Activated naive CD4-positive, alpha-beta T cell treated with anti-CD3 and anti-CD28 coated beads, Interleukin-2, amount 50 U/mL, for 72 hours (primary cell): ENCODE results near the gene YES1. TPM values are rescaled to one million over a fixed set of nuclear protein-coding genes. Genes with fewer than 3 reads are reported as not detected.

Experiments used
- ATAC-seq, 2 donors: fragments of 150-1000 bp; cut with Tn5 transposase; 2 replicates each; pipeline ENCODE4 v1.10.0; 2021; ENCODE audit warnings: mild to moderate bottlenecking in 2 of 2, moderate library complexity in 2 of 2
- DNase-seq, 2 donors: peaks; one replicate each; pipeline ENCODE4 v3.0.0; 2021 to 2022; ENCODE audit warnings: low spot score in 2 of 2
- H3K27ac Mint-ChIP-seq, 2 donors: one replicate each; pipeline ENCODE4 v1.8.0; 2022; ENCODE audit warnings: mild to moderate bottlenecking in 2 of 2, mixed read lengths in 2 of 2
- H3K36me3 Mint-ChIP-seq, 2 donors: one replicate each; pipeline ENCODE4 v1.8.0; 2022; ENCODE audit warnings: mixed read lengths in 2 of 2
- H3K9me3 Mint-ChIP-seq, 2 donors: one replicate each; pipeline ENCODE4 v1.8.0; 2022; ENCODE audit warnings: mixed read lengths in 2 of 2
- total RNA-seq, 2 donors: library from RNA; stranded (reverse); gene quantifications; one replicate each; pipeline ENCODE4 v1.2.3, GENCODE V29; 2022

The YES1 gene
- total RNA-seq, 2 donors from 2014 or later: 8.8 to 13.9 TPM

DNA sequence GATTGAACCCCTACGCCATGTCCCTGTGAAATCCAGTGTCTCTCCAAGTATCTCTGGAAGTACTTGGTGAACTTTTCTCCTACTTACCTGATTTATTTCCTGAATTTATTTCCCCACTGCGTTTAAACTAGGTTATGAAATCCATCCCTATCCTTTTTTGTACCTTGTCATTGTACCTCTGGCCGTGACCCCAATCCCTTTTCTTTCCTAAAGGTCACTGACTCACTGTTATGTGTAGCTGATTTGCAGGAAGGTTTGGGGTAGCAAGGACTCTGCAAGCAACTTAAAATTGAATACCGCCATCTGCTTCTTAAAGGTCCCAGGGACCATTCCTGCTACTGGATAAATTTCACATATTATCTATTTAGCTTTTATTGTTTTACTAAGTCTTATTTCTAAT, 95.0 kb downstream of the YES1 start:
- H3K9me3 Mint-ChIP-seq: peaks cover 0 to 3% of the 10 kb centered on the region in 2 donors
- DNase-seq: no peak
- H3K27ac Mint-ChIP-seq: no peak overlapping the region
- ATAC-seq: no peak
- H3K36me3 Mint-ChIP-seq: peaks cover under 1% of the 10 kb centered on the region in 2 donors

DNA sequence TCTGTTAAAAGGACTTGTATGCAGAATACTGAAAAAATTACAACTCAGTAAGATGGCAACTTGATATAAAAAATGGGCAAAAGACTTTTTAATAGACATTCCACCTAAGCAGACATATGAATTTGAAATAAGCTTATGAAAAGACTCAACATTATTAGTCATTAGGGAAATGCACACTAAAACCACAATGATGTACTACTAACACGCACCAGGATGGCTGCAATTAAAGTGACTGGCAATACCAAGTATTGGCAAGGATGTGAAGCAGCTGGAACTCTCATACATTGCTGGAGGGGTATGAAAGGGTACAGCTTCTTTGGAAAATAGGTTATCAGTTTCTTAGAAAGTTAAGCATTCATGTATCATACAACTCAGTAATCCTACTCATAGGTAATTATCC, 96.4 kb downstream of the YES1 start:
- Mint-ChIP-seq H3K36me3 (peaks cover 9 to 10% of the 10 kb centered on the region in 2 donors), H3K27ac (peak overlapping the region in 1 of 2 donors; percentile 29), H3K9me3 (peaks cover 0 to 3% of the 10 kb centered on the region in 2 donors)
- ATAC-seq (no peak), DNase-seq (no peak)

DNA sequence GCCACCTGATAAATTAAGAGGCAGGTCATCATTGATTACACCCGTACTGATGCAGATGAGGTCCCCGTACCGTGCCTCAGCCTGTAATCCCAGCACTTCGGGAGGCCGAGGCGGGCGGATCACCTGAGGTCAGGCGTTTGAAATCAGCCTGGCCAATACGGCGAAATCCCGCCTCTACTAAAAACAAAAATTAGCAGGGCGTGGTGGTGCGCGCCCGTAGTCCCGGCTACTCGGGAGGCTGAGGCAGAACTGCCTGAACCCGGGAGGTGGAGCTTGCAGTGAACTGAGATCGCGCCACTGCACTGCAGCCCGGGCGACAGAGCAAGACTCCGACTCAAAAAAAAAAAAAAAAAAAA, 98.9 kb downstream of the YES1 start:
- Mint-ChIP-seq H3K36me3 (peaks cover 20 to 23% of the 10 kb centered on the region in 2 donors), H3K9me3 (peaks cover 0 to 3% of the 10 kb centered on the region in 2 donors), H3K27ac (peak overlapping the region in 1 of 2 donors; percentile 98)
- ATAC-seq: no peak
- DNase-seq: no peak

DNA sequence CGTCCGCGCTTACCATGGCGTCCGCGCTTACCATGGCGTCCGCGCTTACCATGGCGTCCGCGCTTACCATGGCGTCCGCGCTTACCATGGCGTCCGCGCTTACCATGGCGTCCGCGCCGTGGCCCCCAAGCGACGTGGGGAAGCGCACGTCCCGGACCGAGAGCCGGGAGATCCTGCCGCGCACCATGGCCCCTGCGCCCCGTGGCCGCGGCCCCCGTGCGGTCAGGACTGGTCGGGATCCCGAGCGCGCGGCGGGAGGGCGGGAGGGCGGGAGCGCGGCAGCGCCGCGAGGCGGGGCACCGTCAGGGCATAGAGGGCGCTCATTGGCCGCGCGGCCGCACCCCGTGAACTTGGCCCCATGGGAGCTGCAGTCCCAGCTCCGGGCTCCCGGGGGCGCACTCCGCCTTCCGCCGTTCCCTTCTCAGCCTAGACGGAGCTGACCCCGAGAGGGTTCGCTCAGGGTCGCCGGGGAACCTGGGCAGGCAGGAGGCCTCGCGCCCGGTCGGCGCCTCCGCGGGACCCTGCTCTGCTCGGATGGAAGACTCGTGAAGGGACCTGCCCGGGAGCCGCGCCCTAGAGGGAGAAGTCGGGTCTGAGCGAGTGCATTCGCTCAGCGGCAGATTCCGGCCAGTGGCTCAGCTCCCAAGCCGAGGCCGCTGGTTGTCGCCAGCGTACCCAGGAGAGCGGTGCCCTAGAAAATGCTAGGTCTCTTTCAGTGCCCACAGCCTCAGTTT, 99.5 kb downstream of the YES1 start, which contains the start of gene ENOSF1:
Gene ENOSF1, minus strand, starts transcription at position 230 of the 734 bp plus-strand sequence. Its CDS starts 43 bp downstream, at position 187.
- DNase-seq (peak; percentile 92 to 93), ATAC-seq (peak; percentile 86 to 94)
- H3K9me3 Mint-ChIP-seq: peaks cover 0 to 3% of the 10 kb centered on the region in 2 donors
- H3K27ac Mint-ChIP-seq: peak within 1 kb of the TSS; percentile 98 to 99
- H3K36me3 Mint-ChIP-seq: peaks cover 20 to 25% of the 10 kb centered on the region in 2 donors

DNA sequence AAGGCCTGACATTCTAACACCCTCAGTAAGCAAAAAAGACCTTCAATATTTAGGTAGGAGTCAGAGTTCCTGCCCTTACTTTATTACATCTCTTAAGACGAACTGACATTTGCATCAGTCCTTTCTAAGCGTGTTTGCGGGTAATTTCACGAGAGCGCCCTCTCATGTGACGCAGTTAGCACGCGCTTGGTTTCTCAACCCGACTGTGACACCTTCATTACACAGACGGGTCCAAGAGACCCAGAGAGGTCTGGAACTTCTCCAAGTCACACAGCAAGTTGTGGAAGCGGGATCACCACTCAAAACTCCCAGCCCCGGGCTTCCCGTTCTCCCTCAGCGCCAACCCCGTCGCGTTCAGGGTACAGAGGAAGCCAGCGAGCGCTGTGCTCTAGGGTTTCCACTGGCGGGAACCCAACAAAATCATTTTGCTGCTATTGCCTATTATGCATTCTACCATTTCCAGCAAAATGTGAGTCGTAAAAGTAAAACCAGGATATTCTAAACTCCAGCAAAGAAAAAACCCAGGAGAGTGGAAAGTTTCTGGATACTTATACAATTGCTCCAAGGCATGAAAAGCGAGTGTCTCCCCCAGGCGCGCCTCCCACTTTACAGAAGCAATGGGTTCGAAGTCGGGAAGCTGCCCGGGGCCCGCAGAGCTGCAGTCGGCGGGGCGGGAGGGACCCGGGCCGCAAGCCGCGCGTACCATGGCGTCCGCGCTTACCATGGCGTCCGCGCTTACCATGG, 100.2 kb downstream of the YES1 start:
- Mint-ChIP-seq H3K36me3 (peaks cover 20 to 25% of the 10 kb centered on the region in 2 donors), H3K27ac (peak overlapping the region; percentile 98 to 99), H3K9me3 (peaks cover 0 to 3% of the 10 kb centered on the region in 2 donors)
- DNase-seq (peak; percentile 60 to 80), ATAC-seq (peak; percentile 46 to 69)

DNA sequence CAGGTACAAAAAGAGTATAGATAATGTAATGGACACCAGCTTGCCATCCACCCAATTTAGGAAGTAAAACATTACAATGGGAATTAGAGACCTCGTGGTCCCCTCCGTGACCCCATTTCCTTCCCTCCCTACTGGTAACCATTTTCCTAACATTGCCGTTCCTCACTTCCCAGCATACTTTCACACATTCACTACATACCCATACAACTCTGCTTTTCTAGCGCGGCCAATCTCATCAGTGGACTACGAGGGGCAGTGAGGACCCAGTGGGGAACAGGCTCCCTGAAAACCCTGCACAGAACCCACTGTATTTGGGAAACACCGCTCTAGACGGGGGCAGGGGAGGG, 100.8 kb downstream of the YES1 start:
- DNase-seq (peak in 1 of 2 donors; percentile 7), ATAC-seq (peak in 1 of 2 donors; percentile 1)
- Mint-ChIP-seq H3K9me3 (peaks cover 0 to 3% of the 10 kb centered on the region in 2 donors), H3K27ac (peak overlapping the region; percentile 98 to 99), H3K36me3 (peaks cover 22 to 28% of the 10 kb centered on the region in 2 donors)

DNA sequence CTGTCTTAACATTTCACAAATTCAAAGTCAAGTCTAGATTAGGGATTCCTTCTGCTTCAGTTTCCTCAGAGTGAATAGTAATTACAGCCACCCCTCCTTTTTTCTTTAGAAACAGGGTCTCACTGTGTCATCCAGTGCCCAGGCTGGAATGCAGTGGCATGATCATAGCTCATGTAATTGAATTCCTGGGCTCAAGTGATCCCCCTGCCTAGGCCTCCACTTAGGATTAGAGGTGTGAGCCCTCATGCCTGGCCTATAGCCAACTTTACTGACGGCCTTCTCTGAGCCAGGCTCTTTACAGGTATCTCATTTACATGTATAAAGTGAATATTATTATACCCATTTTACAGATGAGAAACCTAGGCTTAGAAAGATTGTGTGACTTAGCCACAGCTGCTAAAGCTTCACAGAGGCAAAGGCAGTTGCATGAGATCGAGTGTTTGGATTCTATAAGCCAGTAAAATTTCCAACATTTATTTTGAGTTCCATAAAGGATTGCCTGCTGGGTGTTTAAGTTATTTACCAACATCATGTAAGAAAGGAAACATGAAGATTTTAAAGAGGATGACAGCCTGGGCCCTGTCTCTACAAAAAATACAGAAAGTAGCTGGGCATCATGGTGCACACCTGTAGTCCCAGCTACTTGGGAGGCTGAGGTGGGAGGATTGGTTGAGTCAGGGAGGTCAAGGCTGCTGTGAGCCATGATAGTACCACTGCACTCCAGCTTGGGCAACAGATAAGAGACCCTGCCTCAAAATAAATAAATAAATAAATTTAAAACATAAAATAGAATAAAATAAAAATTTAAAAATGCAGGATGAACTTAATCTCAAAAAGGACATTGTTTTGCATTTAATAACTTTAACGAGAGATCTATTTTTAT, 101.4 kb downstream of the YES1 start:
- peak overlapping the region; percentile 50 to 98 for H3K27ac Mint-ChIP-seq
- peaks cover 25 to 31% of the 10 kb centered on the region in 2 donors for H3K36me3 Mint-ChIP-seq
- DNase-seq (no peak), ATAC-seq (no peak)
- no peaks in the 10 kb centered on the region for H3K9me3 Mint-ChIP-seq

DNA sequence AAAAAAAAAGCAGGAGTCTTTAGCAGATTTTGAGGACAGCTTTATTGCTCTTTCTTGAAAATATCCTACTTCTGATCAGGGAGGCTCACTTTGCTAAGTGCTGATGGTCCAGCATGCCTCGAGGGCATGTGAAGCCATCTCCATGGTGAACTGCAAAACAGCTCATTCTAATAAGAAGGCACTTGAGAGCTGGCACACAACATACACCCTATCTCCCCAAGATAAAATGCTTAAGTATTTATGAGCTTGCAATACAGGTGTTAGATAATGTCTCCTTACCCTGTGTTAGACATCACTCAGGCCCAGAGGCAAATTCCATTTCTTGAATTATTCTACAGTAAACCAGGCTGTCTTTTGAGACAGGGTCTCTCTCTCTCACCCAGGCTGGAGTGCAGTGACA, 102.3 kb downstream of the YES1 start:
- DNase-seq (no peak), ATAC-seq (no peak)
- peak overlapping the region in 1 of 2 donors; percentile 10 for H3K27ac Mint-ChIP-seq
- no peaks in the 10 kb centered on the region for H3K9me3 Mint-ChIP-seq
- H3K36me3 Mint-ChIP-seq: peaks cover 29 to 39% of the 10 kb centered on the region in 2 donors

DNA sequence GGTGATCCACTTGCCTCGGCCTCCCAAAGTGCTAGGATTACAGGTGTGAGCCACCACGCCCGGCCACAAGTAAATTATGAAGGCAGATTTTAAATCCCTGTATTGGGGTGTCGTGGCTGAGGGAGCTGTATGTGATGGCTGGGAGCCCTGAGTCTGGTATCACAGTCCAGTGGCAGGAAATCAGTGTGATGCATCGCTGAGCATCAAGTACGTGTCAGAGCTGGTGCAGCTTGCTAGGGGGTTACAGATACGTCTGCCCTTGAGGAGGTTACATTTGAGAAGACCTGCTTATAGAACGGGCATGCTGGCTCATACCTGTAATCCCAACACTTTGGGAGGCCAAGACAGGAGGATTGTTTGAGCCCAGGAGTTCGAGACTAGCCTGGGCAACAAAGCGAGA, 103.9 kb downstream of the YES1 start:
- DNase-seq (no peak), ATAC-seq (no peak)
- H3K9me3 Mint-ChIP-seq: no peaks in the 10 kb centered on the region
- peaks cover 30 to 41% of the 10 kb centered on the region in 2 donors for H3K36me3 Mint-ChIP-seq
- peak overlapping the region in 1 of 2 donors; percentile 65 for H3K27ac Mint-ChIP-seq

DNA sequence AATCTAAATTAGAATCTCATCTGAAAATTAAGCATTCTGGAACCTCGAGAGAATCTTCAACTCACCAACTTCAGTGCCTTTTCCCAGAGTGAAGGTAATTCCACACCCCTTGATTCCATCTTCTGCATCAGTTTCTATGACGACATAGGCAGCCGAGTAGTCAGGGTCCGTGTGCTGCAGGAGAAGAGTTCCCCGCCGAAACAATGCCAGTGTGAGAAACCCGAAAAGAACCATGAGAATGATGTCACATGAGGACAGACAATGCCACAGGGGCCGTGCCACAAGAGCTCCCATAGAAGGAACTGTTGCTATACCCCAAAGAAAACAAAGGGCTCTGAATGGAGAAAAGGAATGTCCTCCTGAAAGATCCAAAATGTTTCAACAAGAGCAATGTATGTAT, 105.6 kb downstream of the YES1 start:
- H3K27ac Mint-ChIP-seq: peak overlapping the region; percentile 35 to 70
- peaks cover 24 to 35% of the 10 kb centered on the region in 2 donors for H3K36me3 Mint-ChIP-seq

DNA sequence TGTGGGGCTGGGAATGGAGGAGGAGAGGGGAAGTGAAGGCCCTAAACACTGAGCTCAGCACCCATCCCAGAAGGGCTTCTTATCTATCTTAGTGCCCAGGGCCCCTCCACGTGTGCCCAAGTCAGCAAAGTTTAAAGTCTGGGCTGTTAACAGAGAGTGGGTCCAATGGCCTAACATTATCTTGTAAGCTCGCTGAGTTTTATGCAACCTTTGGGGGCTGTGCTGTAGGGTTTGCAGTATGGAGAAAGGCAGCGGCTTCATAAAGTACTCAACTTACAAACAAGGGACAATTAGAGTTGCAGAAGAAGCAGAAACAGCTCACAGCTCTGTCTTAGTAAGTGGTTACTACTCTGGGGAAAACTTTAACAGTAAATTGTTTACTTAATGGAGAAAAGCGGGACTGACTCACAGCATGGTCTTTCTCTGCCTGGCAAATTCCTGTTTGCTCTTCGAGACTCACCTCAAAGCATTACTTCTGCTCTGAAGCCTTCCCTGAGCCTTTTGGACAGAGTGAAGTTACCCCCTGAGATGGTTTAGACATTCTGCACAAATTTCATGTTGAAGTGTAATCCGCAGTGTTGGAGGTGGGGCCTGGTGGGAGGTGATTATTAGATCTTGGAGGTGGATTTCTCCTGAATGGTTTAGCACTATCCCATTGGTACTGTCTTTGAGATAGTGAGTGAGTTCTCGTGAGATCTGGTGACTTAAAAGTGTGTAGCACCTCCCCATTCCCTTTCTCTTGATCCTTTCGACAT, 108.7 kb downstream of the YES1 start:
- ATAC-seq (peak in 1 of 2 donors; percentile 50), DNase-seq (no peak)
- Mint-ChIP-seq H3K36me3 (peaks cover 12 to 21% of the 10 kb centered on the region in 2 donors), H3K27ac (peak overlapping the region; percentile 66 to 71), H3K9me3 (no peaks in the 10 kb centered on the region)

More for the DNA sequence above, 105.6 kb downstream of the YES1 start:
- no peak for DNase-seq
- no peaks in the 10 kb centered on the region for H3K9me3 Mint-ChIP-seq
- ATAC-seq: no peak

DNA sequence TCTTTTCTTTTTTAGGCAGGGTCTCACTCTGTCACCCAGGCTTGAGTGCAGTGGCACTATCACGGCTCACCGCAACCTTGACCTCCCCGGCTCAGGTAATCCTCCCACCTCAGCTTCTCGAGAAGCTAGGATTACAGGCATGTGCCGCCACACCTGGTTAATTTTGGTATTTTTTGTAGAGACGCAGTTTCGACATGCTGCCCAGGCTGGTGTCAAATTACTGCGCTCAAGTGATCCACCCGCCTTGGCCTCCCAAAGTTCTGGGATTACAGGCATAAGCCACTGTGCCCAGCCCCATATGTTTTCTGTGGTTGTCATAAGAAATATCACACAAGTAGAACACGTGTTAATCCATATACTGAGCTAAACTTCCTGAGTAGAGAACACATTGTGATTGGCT, 114.2 kb downstream of the YES1 start:
- Mint-ChIP-seq H3K27ac (no peak overlapping the region), H3K9me3 (no peaks in the 10 kb centered on the region), H3K36me3 (no peaks in the 10 kb centered on the region)
- DNase-seq (no peak), ATAC-seq (no peak)

DNA sequence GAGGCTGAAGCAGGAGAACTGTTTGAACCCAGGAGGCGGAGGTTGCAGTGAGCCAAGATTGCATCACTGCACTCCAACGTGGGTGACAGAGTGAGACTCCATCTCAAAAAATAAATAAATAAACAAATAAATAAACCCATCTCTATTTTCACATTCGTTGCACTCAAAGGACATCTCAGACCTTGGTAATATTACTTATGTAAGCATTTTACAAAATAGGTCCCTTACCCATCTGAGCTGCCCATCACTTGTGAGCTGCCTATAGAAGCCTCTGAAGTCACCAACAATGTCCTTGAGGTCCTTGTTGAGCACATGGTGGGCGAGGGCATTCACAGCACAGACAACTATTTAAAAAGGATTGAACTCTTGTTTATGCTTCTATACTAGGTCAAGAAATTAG, 115.0 kb downstream of the YES1 start:
- ATAC-seq (no peak), DNase-seq (no peak)
- H3K36me3 Mint-ChIP-seq: peaks cover 0 to 2% of the 10 kb centered on the region in 2 donors
- no peaks in the 10 kb centered on the region for H3K9me3 Mint-ChIP-seq
- no peak overlapping the region for H3K27ac Mint-ChIP-seq

DNA sequence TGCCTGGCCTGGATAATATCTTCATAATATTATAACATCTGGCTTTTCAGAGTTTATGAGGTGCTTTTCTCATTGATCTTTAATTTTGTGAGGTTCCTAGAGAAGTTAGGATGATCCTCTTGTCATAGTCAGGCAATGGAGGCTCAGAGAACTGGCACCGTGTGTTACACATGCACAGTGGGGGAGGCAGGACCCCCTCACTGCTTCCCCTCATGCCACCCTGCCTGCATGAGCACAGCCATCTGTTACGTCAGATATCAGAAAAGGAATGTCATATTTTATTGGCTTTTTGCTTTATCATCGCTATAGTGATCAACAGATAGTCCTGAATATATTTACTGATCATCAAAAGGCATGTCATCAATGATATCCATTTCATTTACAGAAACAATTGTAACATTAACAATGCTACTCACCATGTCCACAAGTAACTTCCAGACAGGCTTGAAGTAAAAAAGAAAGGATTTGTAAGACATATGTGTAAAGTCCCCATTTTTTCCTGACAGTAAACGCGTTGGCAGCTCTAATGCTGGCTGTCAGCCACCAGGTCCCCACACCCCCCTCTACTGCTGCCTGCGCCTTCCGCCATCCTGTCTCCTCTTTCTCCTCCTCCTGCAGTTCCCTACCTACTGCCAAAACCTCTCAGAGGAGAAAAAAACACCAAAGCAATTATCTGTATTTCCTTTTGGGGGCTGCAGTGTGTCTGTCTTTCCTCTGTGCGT, 118.4 kb downstream of the YES1 start:
- no peak for ATAC-seq
- H3K36me3 Mint-ChIP-seq: peaks cover 2 to 5% of the 10 kb centered on the region in 2 donors
- H3K27ac Mint-ChIP-seq: peak overlapping the region in 1 of 2 donors; percentile 80
- DNase-seq: no peak
- H3K9me3 Mint-ChIP-seq: no peaks in the 10 kb centered on the region

DNA sequence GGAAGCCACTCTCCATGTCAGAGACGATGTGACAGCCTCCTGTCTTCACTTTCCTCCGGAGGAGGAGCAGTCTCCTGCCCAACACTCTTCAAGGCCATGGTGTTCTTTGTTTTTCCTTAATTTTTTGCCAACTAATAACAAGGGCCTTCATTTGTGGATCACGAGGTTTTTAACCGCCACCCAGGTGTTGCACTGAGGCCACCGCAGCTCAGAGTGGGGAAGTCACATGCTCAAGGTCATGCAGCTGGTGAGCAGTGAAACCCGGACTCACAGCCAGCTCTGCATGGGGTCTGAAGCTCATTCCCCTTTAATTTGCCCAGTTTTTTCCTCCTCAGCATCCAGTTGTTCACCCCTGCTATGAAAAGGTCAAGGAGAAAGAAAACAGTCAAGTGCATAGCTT, 119.2 kb downstream of the YES1 start:
- H3K36me3 Mint-ChIP-seq: peaks cover 5 to 6% of the 10 kb centered on the region in 2 donors
- H3K27ac Mint-ChIP-seq: peak overlapping the region; percentile 44 to 80
- H3K9me3 Mint-ChIP-seq: no peaks in the 10 kb centered on the region
- ATAC-seq: no peak
- DNase-seq: no peak
